Posterior cingulate gyrus (tissue), 11 donors: Measurements from ENCODE around the gene HTT.
"Not testable (repeated sequence)": the region's sequence is repeated elsewhere in the genome, so short reads cannot be mapped to it uniquely, and the experiment has no call there.

Experiments
- DNase-seq, 10 donors: peaks; one replicate each; pipeline versions ENCODE4 v3.0.0 to v3.0.0-alpha.2; 2020 to 2021; ENCODE audit warnings: mixed read lengths in 3 of 10
- intact Hi-C: fragments of 100-400 bp; cut with DNase I; formaldehyde crosslinking; loops from one replicate; pipeline ENCODE4 v1.15.1; 2023

The HTT gene

DNA sequence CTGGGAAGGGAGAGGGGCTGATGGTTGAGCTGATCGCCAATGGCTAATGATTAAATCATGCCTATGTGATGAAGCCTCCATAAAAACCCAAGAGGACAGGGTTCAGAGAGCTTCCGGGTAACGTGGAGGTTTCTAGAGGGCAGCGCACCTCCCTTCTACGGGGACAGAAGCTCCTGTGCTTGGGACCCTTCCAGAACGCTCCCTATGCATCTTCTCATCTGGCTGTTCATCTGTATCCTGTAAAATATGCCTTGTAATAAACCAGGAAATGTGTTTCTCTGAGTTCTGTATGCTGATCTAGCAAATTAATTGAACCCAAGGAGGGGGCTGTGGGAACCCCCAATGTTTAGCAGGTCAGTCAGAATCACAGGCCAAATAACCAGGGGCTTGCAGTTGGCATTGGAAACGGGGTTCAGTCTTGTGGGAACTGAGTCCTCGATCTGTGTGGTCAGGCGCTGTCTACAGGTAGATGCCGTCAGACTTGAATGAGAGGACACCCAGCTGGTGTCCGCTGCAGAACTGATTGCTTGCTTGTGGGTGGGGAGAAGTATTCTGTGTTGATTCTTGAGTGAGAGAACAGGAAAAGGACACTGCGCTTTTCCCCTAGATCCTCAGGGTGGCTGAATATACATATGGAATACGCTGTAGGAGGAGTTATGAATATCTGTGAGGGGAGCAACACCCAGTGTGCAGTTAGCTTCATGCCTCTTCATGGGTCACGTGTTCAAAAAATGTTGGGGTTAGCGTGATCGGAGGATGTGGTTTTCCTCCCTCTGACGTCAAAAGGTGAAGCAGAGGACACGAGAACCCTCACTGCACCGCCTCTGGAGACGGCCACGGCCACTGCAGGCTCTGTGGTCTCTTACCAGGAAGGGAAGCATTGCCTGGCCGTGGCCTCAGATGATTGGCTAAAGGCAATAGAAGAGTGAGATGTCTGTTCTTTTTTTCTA is 29.3 kb upstream of the HTT start:
- intact Hi-C loops: no loop called here
- DNase-seq: peak in 4 of 10 donors; percentile 31 to 90 (median 44)

DNA sequence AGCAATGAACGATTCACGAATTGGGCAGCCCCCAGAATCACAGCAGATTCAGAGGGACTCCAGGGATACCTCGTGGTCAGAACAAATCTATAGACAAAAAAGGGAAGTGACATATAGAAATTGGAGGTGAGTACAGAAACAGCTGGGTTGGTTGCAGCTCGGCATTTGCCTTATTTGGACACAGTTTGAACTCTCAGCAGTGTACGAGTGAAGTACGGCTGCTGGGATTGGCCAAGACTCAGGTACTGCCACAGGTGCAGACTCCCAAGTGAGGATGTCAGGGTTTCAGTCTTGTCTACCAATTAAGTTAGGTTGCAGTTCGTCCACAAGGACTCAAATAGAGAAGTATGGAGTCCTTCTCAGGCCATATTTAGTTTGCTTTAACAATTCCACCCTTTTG is 28.3 kb upstream of the HTT start:
- DNase-seq: no peak
- intact Hi-C loops: no loop called here

DNA sequence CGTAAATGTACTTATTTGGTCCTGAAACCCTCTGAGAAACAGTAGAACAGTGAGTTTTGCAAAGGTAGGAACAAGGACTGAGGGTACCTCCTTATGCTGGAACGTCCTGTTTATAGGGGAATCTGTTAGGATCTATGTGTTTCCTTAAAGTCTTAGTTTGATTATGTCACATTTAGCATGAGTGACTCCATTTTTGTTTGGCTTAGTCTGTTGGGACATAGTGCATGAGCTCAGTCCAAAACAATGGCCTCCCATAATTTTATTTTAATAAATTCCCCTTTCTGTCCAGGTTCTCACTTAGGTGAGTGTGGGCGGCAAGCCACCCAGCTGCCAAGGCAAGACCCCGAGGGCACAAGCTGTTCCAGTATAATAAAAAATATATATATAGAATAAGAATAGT is 27.9 kb upstream of the HTT start:
- intact Hi-C loops: no loop called here
- DNase-seq: no peak

DNA sequence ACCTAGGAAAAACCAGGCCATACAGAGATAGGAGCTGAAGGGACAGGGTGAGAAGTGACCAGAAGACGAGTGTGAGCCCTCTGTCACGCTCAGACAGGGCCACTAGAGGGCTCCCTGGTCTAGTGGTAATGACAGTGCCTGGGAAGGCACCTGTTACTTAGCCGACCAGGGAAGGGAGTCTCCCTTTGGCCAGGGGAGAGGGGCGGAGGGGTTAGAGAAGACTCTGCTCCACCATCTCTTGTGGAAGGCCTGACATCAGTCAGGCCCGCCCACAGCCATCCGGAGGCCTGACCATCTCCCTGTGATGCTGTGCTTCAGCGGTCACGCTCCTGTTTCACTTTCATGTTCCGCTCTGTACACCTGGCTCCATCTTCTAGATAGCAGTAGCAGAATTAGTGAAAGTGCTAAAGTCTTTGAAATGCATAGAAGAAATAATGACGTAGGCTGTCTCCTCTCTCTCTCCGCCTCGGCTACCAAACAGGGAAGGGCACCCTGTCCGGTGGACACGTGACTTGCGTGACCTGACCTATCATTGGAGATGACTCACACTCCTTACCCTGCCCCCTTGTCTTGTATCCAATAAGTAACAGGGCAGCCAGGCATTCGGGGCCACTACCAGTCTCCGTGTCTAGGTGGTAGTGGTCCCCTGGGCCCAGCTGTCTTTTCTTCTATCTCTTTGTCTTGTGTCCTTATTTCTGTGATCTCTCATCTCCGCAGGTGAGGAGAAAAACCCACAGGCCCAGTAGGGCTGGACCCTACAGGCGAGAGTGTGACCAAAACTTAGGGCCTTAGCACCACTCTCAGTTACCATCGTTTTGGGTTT is 26.8 kb upstream of the HTT start:
- peak in 9 of 10 donors; percentile 37 to 95 (median 72) for DNase-seq
- intact Hi-C loops: no loop called here

DNA sequence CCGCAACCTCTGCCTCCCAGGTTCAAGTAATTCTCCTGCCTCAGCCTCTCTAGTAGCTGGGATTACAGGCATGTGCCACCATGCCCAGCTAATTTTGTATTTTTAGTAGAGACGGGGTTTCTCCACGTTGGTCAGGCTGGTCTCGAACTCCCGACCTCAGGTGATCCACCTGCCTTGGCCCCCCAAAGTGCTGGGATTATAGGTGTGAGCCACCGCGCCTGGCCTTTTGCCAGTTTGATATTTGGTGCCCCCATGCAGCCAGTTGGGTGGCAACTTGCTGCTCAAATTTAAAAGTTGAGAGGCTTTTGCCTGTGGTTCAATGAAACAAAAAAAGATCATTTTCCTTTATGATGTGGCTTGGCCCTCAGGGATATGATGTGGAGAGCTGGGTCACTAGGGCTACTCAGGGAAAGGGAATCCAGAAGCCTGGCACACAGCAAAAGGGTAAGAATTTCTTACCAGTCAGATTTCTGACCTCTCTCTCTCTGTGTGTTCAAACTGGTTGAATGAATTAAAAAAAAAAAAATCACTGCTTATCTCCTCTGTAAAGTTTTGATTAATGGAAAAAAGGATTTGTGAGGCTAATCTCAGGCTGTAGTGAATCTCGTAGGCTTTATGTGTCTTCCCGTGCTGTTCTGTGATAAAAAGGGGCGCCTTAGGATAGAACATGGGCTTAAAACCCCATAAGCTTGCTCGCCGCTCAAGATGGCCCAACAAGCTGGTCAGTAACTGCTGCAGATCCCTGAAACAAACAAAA is 23.2 kb upstream of the HTT start:
- intact Hi-C loops, DNase-seq: not testable (repeated sequence)

DNA sequence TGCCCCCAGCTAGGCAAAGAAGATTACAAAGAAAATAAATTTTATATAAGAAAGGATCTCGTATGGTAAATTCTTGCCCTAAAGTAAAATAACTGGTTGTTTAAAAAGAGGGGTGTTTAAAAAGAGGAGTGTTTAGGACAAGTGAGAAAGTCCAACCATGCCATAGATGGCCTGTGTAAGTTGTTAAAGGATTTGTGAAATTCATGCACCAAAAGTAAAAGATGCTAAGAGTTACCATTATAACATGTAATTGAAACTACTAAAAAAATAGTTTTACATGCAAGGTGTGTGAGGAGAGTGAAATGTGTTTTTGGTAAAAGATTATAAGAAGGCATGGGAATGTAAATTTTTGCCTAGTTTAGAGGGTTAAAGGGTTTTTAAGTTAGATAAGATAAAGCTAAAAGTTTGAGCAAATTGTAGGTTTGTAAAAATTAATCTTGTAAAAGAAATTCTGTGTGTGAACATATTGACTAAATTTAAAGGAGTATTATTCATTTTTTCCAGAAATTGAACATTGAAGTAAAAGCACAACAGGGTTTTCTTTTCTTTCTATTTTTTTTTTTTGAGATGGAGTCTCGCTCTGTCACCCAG is 20.2 kb upstream of the HTT start:
- intact Hi-C loops: no loop called here
- DNase-seq: no peak

DNA sequence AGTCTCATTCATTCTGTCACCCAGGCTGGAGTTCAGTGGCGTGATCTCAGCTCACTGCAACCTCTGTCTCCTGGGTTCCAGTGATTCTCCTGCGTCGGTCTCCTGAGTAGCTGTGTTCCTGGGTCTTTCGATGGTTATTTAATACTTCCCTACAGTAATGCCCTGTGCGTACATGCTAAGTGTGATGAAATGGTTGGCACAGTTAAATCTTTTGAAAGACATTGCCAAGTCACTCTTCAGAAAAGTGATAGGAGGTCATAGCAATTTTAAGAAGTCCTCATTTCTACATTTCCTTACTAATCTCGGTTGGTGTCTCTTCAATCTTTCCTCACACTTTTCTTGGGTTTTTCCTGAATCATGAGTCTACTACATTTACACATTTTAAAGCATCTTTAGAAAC is 14.5 kb upstream of the HTT start:
- intact Hi-C loops: no loop called here
- no peak for DNase-seq

DNA sequence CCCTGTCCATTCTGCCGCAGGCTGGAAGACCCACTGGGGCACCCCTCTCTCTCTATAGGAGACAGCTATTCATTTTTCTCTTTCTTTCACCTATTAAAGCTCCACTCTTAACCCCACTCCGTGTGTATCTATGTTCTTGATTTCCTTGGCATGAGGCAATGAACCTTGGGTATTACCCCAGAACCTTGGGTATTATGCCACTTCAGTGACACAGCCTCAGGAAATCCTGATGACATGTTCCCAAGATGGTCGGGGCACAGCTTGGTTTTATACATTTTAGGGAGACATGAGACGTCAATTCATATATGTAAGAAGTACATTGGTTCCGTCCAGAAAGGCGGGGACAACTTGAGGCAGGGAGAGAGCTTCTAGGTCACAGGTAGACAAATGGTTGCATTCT is 13.5 kb upstream of the HTT start:
- DNase-seq: no peak
- intact Hi-C loops: no loop called here

DNA sequence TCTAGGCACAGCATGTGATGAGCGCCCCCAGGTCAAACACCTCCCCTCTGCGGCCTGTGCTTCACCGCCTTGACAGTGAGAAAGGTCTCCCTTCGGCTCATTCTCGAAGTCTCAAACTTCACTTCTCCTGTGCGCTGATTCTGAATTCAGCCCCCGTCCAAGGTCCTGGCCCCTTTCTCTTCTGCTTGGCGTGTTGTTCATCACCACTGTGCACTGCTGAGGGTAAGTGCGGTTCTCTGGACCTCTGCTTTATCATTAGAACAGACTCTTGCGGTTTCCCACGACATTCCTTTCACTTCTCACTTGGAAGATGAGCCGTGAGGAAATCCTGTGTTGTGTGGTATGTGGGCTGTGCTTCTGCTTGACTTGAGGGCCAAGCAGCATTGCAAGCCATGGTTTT is 12.0 kb upstream of the HTT start:
- intact Hi-C loops: no loop called here
- DNase-seq: no peak

DNA sequence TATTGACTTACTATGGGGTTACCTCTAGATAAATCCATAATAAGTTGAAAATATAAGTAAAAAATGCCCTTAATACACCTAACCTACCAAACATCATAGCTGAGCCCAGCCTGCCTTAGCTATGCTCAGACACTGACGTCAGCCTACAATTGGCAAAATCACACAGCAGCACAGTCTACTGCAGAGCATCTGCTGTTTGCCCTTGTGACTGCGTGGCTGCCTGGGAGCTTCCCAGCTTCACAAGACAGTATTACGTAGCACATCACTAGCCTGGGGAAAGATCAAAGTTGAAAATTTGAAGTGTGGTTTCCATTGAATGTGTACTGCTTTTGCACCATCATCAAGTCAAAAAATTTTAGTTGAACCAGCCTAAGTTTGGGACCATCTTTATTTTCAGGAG is 8.9 kb upstream of the HTT start:
- intact Hi-C loops: no loop called here
- DNase-seq: no peak

DNA sequence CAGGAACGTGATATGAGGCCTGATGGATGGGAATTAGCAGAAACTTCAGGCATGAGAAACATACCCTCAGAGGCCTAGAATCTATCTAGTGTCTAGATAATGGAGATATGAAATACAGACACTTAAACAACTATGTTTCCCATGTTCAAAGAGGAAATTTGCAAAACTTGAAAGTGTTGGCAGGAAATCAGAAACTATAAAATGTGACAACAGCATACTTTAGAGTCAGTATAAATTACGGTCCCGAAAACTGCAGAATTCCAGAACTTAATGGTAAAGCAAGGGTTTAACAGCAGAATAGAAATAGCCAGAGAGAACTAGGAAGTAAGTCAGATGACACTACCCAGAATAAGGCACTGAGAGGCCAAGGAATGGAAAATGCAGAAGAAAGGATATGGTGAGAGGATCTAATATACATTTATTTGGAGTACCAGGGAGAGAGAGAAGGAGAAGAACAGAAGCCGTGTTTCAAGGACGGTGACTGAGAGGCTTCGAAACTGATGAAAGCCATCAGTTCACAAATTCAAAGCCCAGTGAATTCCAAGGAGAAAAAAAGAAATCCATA is 7.6 kb upstream of the HTT start:
- intact Hi-C loops: no loop called here
- DNase-seq: no peak

DNA sequence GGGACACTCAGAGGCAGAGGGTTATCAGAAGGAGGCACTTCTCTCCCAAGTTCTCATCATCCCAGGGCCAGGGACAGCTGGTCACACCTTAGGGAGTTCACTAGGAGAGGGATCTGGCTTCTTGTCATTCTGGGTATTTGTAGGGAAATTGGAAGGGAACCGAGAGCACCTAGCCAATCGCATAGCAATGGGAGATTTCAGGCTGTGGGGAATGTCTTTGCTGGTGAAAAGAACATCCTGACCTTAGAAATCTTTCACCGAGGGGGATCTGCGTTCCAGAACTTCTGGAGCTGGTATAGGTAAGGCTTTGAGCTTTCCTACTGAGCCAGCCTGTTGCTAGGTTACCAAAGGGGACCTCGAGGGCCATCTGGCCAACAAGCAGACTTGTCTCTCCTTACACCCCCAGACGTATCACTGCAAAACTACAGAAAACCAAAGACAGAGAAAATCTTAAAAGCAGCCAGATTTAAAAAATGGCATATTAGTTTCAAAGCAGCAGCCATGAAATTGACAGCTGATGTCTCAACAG is 6.9 kb upstream of the HTT start:
- intact Hi-C loops: no loop called here
- no peak for DNase-seq

DNA sequence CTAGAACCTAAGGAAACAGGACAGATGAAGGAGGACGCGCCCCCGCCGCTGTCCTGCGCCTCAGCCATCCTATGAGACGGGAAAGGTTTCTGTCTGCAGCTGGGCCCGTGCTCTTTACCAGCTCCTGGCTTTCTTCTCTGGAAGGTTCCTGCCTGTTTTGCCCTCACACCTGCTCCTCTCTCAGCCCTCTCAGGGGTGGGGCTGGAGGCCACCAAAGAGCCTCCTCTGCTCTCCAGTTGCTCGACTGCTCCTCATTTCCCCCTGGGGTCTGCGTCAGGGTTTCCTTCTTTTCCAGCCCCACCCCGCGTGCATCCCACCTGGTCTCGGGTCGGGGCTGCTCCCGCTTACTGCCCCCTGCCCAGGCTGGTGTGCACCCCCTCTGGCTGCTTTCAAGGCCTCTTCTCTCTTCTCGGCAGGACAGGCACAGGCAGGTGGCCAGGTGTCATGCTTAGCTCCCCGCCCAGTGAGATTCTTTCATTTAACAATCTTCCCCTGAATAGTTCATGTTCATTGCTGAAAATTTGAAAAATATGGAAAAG is 4.8 kb upstream of the HTT start:
- intact Hi-C loops: no loop called here
- DNase-seq: no peak

DNA sequence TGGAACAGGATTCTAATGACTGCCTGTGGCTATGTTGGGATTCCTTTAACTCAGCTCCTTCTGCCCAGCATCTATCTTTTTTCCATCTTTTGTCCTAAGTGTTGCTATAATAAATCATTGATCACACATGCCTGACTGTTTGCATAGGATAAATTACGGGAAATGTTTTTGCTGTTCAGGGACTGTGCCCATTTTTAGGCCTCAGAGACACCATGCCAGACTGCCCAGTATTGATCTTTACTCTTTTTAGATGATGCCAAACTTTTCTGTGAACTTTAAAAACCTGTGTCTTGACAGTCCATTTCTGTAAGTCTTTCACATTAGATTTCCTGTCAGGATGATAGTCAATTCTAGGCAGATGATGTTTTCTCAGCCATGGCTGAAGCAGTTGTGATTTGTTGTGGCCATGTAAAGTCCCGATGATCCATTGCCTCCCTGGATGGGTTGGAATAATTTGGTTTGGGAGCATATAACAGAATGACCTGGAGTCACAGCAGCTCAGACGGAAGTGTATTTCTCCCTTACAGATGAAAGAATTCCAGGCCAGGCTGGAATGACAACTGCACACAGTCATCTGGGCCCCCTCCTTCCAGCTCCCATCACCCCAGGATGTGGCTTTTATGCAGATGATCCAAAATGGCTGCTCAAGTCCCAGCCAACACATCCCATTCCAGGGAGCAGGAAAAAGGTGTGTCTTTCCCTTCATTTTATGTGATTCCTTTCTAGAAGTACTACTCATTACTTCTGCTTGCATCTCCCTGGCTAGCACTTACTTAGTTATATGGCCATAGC is 3.6 kb upstream of the HTT start:
- intact Hi-C loops: no loop called here
- DNase-seq: no peak

DNA sequence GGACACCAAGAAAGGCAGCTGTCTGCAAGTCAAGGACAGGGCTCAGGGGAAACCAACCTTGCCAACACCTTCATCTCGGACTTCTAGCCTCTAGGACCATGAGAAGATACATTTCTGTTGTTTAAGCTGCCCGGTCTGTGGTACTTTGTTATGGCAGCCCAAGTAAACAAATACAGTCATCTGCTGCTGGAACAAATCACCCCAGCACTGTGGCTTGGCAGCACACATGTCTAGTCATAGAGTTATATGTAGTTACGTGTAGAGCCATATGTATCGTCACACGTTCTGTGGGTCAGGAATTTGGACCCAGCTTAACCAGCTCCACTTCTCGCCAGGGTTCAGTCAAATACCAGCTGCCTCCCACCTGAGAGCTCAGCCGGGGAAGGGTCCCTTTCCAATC is 2.7 kb upstream of the HTT start:
- intact Hi-C loops: no loop called here
- no peak for DNase-seq

DNA sequence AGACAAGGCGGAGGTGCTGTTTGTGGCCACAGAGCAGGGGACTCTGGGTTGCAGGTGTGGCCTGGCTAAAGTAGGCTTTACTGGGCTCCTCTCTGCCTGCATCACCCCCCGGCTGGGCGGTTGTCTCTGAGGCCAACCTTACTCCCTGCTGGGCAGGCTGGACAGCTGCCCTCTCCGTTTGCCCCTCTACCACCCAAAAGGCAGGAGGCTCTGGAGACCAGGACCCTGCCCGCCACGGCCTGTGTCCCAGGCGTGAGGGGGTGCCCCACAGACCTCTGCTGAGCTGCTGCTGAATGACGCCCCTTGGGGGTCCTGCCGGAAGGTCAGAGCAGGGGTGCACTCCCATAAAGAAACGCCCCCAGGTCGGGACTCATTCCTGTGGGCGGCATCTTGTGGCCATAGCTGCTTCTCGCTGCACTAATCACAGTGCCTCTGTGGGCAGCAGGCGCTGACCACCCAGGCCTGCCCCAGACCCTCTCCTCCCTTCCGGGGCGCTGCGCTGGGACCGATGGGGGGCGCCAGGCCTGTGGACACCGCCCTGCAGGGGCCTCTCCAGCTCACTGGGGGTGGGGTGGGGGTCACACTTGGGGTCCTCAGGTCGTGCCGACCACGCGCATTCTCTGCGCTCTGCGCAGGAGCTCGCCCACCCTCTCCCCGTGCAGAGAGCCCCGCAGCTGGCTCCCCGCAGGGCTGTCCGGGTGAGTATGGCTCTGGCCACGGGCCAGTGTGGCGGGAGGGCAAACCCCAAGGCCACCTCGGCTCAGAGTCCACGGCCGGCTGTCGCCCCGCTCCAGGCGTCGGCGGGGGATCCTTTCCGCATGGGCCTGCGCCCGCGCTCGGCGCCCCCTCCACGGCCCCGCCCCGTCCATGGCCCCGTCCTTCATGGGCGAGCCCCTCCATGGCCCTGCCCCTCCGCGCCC is 1.1 kb upstream of the HTT start:
- intact Hi-C loops: no loop called here
- DNase-seq: peak in 2 of 10 donors; percentile 15 to 85

DNA sequence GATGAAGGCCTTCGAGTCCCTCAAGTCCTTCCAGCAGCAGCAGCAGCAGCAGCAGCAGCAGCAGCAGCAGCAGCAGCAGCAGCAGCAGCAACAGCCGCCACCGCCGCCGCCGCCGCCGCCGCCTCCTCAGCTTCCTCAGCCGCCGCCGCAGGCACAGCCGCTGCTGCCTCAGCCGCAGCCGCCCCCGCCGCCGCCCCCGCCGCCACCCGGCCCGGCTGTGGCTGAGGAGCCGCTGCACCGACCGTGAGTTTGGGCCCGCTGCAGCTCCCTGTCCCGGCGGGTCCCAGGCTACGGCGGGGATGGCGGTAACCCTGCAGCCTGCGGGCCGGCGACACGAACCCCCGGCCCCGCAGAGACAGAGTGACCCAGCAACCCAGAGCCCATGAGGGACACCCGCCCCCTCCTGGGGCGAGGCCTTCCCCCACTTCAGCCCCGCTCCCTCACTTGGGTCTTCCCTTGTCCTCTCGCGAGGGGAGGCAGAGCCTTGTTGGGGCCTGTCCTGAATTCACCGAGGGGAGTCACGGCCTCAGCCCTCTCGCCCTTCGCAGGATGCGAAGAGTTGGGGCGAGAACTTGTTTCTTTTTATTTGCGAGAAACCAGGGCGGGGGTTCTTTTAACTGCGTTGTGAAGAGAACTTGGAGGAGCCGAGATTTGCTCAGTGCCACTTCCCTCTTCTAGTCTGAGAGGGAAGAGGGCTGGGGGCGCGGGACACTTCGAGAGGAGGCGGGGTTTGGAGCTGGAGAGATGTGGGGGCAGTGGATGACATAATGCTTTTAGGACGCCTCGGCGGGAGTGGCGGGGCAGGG is 568 bp downstream of the HTT start:
- peak in 4 of 10 donors; percentile 26 to 88 (median 66) for DNase-seq
- intact Hi-C loops: no loop called here
